Glomerular visceral epithelial cell (primary cell): ENCODE results near the gene GLRX3.
"Not testable (repeated sequence)": the region's sequence is repeated elsewhere in the genome, so short reads cannot be mapped to it uniquely, and the experiment has no call there.

Source experiments
- DNase-seq: peaks from one replicate; pipeline ENCODE4 v3.0.0-alpha.2; 2016; ENCODE audit errors: extremely low spot score

The GLRX3 gene

GRCh38 chr10:130136226-130137089 lies at the start of gene GLRX3:
Gene GLRX3 (plus strand): TSS chr10:130136391. CDS start chr10:130136421, 30 bp downstream.
- DNase-seq, result peak; percentile 81

- not testable (repeated sequence) for DNase-seq
Observed at GRCh38 chr10:130090565-130090964, 45.6 kb upstream of the GLRX3 start.

DNA sequence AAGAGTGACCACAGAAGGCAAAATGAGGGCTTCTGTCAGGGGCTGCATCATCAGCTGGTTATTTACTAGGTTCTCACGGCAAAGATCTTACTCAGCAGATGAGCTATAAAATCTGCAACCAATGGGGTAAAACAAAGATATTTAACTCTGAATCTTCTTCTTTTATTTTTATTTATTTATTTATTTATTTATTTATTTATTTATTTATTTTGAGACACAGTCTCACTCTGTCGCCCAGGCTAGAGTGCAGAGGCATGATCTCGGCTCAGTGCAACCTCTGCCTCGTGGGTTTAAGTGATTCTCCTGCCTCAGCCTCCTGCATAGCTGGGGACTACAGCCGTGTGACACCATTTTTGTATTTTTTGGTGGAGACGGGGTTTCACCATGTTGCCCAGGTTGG lies 36.8 kb upstream of the GLRX3 start:
- no peak for DNase-seq

DNA sequence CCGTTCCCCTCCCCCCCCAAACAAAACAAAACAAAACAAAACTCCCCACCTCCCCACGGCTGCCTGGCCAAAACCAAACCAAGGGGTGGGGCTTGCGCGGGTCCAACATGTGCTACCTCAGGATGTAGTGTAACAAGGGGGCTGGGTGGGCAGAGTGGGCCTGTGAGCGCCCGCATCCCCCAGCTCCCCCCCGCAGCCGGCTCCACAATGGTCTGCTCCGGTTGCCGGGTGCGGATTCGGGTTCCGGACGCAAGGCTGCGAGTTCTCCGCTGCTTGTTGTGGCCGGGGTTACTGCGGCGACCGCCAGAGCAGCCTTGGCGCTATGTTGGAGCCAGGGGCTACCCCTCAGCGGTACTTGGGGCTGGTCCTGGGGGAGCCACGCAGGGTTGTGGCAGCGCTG lies 30.5 kb upstream of the GLRX3 start:
- no peak for DNase-seq

GRCh38 chr10:130108146-130108545 lies 28.0 kb upstream of the GLRX3 start:
- not testable (repeated sequence) for DNase-seq

- DNase-seq, result no peak
Observed at GRCh38 chr10:130108934-130109604, 27.1 kb upstream of the GLRX3 start.

GRCh38 chr10:130109796-130110245 lies 26.4 kb upstream of the GLRX3 start:
- DNase-seq, result peak; percentile 87

GRCh38 chr10:130110246-130111112 lies 25.7 kb upstream of the GLRX3 start, which contains the start of gene C10orf143:
Gene C10orf143 (minus strand): TSS chr10:130110830. CDS start chr10:130110772, 58 bp downstream.
- DNase-seq, result peak; percentile 96

- peak; percentile 97 for DNase-seq
Observed at GRCh38 chr10:130111113-130111851, 24.9 kb upstream of the GLRX3 start.

GRCh38 chr10:130111852-130112180 lies 24.4 kb upstream of the GLRX3 start:
- no peak for DNase-seq

DNA sequence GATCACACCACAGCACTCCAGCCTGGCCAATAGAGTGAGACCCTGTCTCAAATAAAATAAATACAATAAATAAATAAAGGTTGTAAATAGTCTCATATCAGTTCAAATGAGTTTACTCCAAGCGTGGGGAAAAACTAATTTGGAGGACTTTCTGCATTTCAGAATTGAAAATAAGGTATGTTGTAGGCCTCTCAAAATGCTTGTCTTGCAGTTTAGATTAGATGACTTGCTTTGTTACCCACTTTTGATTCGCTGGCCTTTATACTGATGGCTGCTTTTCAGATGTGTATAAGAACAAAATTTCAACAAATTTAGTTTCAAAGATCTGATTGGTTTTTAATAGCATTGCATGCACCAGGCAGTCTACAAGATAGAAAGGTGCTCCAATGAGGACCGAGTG lies 23.4 kb upstream of the GLRX3 start:
- DNase-seq, result no peak

DNA sequence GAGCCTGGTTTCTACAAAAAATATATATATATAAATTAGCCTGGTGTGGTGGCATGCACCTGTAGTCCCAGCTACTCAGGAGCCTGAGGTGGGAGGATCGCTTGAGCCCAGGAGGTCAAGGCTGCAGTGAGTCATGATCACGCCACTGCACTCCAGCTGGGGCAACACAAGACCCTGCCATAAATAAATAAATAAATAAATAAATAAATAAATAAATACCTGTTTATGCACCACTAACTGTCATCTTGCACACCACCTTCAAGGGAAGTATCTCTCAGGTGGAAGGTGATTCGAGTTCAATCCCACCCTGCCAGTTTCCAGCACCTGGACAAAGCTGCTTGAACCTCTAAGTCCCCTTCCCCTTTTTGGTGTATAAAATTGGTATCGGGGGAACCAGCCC lies 19.2 kb upstream of the GLRX3 start:
- not testable (repeated sequence) for DNase-seq

DNA sequence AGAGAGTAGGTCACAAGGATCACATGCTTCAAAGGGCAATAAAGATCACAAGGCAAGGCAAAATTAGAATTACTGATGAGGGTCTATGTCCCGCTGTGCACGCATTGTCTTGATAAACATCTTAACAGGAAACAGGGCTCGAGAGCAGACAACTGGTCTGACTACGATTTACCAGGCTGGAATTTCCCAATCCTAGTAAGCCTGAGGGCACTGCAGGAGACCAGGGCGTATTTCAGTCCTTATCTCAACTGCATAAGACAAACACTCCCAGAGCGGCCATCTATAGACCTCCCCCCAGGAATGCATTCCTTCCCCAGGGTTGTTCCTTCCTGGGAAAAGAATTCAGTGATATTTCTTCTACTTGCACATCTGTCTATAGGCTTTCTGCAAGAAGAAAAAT lies 18.7 kb upstream of the GLRX3 start:
- not testable (repeated sequence) for DNase-seq

- DNase-seq, result no peak
Observed at GRCh38 chr10:130121486-130122079, 14.6 kb upstream of the GLRX3 start.

- peak; percentile 68 for DNase-seq
Observed at GRCh38 chr10:130127364-130128061, 8.7 kb upstream of the GLRX3 start.

DNA sequence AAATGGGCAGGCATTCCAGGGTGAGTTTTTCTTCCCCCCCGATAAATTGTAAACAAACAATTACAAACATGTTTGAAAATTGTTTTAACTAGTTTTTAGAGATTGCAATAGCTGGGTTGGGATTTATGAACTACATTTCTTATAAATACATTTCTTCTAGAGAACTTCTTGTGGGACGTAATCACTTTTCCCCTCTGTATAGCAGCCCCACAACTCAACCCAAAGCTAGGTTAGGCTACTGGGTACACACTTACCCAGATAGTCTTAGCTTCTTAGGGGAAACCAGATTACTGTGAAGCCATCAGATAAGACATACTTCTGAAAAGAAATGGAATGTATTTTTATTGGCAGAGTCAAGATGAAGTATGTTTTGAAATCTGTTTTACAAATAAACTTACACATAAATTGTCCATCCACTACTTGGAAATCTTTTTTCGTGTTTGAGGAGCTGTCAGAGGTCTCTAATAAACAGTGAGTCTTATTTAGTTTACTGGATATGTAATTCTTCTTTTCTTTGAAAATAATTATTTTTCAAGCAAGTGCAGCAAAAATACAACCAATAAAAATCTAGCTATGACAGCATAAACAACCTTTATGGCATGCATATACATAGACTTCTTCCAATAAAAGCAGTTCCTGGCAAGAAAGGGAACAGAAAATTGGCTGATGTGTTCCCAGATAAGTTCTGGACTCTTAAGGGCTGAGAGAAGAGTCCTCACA lies 8.0 kb upstream of the GLRX3 start:
- no peak for DNase-seq

DNA sequence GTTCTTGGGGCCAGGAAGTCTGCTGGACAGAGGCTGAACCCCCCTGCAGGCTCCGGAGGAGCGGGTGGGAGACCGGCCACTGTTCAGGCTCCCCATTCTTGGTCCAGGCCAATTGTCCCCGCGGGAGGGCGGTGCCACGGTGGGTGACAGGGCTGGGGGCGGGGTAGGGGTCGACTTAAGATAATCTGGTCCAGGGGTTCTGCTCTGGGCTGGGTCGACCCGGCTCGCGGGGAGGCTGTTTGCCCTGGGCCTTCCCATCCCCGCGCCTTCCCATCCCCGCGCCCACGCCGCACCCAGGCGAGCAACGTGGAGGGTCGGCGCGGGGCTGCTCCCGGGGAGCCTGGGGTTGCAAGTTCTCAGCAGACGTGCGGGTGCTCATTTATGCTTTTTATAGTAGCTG lies 7.3 kb upstream of the GLRX3 start:
- no peak for DNase-seq

DNA sequence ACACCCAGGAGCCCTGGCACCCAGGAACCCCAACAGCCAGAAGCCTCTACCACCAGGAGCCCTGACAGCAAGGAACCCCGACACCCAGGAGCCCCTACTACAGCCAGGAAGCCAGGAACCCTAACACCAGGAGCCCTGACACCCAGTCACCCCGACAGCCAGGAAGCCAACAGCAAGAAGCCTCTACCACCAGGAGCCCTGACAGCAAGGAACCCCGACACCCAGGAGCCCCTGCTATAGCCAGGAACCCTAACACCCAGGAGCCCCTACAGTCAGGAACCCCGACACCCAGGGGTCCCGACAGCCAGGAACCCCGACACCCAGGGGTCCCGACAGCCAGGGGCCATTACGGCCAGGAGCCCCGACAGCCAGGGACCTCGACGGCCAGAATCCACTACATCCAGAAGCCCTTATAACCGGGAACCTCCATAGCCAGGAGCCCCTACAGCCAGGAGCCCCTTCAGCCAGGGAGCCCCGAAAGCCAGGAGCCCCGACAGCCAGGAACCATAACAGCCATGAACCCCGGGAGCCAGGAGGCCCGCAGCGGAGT lies 440 bp upstream of the GLRX3 start:
- DNase-seq, result no peak

DNA sequence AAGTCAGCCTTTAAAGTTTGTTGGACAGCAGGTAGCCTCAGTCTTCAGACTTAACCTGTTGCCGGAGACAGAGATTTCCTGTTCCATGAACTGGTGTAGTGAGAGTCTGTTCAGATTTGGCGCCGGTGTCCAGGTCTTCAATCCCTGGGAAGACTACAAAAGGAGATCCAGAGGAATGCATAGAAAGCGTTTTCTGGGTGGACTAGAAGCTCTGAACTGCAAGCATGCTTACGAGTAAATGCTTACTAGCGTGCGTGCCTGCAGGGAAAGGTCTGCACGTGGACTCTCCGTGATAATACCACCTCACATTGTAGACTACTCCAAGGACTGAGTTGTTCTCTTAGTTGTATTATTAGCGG lies 878 bp downstream of the GLRX3 start:
- peak; percentile 20 for DNase-seq
